ENCODE data around the gene LGALS4.
"Not testable (repeated sequence)": the region's sequence is repeated elsewhere in the genome, so short reads cannot be mapped to it uniquely, and the experiment has no call there.

LGALS4 gene

GRCh38 chr19:38796154-38796553 is 16.6 kb downstream of the LGALS4 start:
- no peak overlapping the region for H3K4me3 ChIP-seq (ENCODE audit: low read depth, low read length)
- DNase-seq (ENCODE audit: low read depth) = no peak
- TF ChIP-seq, protein P1, sequence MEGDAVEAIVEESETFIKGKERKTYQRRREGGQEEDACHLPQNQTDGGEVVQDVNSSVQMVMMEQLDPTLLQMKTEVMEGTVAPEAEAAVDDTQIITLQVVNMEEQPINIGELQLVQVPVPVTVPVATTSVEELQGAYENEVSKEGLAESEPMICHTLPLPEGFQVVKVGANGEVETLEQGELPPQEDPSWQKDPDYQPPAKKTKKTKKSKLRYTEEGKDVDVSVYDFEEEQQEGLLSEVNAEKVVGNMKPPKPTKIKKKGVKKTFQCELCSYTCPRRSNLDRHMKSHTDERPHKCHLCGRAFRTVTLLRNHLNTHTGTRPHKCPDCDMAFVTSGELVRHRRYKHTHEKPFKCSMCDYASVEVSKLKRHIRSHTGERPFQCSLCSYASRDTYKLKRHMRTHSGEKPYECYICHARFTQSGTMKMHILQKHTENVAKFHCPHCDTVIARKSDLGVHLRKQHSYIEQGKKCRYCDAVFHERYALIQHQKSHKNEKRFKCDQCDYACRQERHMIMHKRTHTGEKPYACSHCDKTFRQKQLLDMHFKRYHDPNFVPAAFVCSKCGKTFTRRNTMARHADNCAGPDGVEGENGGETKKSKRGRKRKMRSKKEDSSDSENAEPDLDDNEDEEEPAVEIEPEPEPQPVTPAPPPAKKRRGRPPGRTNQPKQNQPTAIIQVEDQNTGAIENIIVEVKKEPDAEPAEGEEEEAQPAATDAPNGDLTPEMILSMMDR (IDR thresholded peaks at IDR 0.05; ENCODE audit: insufficient read depth, low read depth, low read length, missing control alignments) = no peak

DNA sequence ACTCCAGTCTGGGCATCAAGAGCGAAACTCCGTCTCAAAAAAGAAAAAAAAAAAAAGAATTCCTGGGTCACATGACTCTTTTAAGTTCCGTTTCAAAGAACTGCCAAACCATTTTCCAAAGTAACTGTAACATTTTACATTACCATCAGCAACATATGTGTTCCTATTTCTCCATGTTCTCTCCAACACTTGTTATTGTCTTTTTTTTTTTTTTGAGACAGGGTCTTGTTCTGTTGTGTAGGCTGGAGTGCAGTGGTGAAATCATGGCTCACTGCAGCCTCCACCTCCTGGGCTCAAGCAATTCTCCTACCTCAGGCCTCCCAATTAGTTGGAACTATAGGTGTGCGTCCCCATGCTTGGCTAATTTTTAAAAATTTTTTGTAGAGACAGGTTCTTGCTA is 17.2 kb downstream of the LGALS4 start:
- no peak overlapping the region for H3K4me3 ChIP-seq (ENCODE audit: low read depth, low read length)
- TF ChIP-seq, protein P1 (IDR thresholded peaks at IDR 0.05; ENCODE audit: insufficient read depth, low read depth, low read length, missing control alignments) = no peak
- no peak for DNase-seq (ENCODE audit: low read depth)

DNA sequence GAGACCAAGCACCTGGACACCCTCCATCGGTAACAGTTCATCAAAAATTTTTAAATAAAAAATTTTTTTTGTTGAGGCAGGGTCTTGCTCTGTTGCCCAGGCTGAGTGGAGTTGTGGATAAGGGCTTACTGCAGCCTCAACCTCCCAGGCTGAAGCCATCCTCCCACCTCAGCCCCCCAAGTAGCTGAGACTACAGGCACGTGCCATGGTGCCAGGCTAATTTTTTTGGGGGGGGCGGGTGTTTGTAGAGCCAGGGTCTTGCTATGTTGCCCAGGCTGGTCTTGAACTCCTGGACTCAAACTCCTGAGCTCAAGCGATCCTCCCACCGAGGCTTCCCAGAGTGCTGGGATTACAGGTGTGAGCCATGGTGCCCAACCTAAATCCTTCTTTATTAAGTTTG is 19.1 kb downstream of the LGALS4 start:
- DNase-seq (ENCODE audit: low read depth) = no peak
- TF ChIP-seq, protein P1 (IDR thresholded peaks at IDR 0.05; ENCODE audit: insufficient read depth, low read depth, low read length, missing control alignments) = no peak
- H3K4me3 ChIP-seq (ENCODE audit: low read depth, low read length) = no peak overlapping the region

- TF ChIP-seq, protein P1 (IDR thresholded peaks at IDR 0.05; ENCODE audit: insufficient read depth, low read depth, low read length, missing control alignments) = no peak
- DNase-seq (ENCODE audit: low read depth) = no peak
- no peak overlapping the region for H3K4me3 ChIP-seq (ENCODE audit: low read depth, low read length)
Measured at GRCh38 chr19:38793177-38793576, 19.6 kb downstream of the LGALS4 start.

- peak overlapping the region; percentile 31; the same call in 1 of the 2 replicates for H3K4me3 ChIP-seq (ENCODE audit: low read depth, low read length)
- DNase-seq (ENCODE audit: low read depth) = peak; percentile 55
- TF ChIP-seq, protein P1 (IDR thresholded peaks at IDR 0.05; ENCODE audit: insufficient read depth, low read depth, low read length, missing control alignments) = peak; percentile 45
Measured at GRCh38 chr19:38792250-38793111, 20.3 kb downstream of the LGALS4 start.

GRCh38 chr19:38791451-38792064 is 21.2 kb downstream of the LGALS4 start:
- not testable (repeated sequence) for H3K4me3 ChIP-seq (ENCODE audit: low read depth, low read length); DNase-seq (ENCODE audit: low read depth)

- not testable (repeated sequence) for DNase-seq (ENCODE audit: low read depth); H3K4me3 ChIP-seq (ENCODE audit: low read depth, low read length)
Measured at GRCh38 chr19:38790507-38791403, 22.0 kb downstream of the LGALS4 start.

Data from GM12865 (cell line).